ENCODE data around the gene DYNC1I1.

DNA sequence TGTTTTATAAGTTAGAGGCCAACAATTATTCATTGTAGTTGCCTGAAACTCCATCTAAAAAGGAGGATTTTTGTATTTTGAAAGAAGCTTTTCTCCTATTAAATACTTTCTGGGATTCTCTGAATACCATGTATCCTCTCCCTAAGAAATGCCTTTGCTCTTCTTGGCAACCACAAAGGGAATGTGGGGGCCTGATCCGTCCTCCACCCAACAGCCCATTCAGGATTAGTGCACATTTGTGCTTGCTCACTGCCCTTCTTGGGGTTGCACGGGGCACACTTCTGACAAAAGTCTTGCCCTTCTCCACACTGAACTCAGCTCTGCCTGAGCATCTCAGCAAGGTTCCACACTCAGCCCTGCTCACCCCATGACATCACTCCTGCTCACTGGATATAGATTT lies 355.4 kb downstream of the DYNC1I1 start:
- TF ChIP-seq NFE2L2 (IDR thresholded peaks at IDR 0.05; ENCODE audit: low read depth, low read length) (no peak), RFX5 (IDR thresholded peaks at IDR 0.05; ENCODE audit: low read depth, low read length) (no peak)
